Renal cortical epithelial cell (primary cell): ENCODE data around the gene TP73. TPM values are rescaled to one million over a fixed set of nuclear protein-coding genes. Genes with fewer than 3 reads are reported as not detected.

Experiments used
- DNase-seq: peaks from one replicate; pipeline ENCODE4 v3.0.0-alpha.2; 2011; ENCODE audit warnings: low read depth
- total RNA-seq: library from RNA; depleted of rRNA; stranded (reverse); fragments of >200 nt; gene quantifications from 2 replicates; pipeline ENCODE4 v1.2.3, GENCODE V29; 2014

TP73 gene
- total RNA-seq, 1 donor from 2014 or later = under 0.01 TPM

GRCh38 chr1:3673381-3674099 lies 21.2 kb downstream of the TP73 start:
- no peak for DNase-seq

GRCh38 chr1:3674100-3675094 lies 22.1 kb downstream of the TP73 start:
- DNase-seq = no peak

- DNase-seq = no peak
These were observed 23.1 kb downstream of the TP73 start for GRCh38 chr1:3675436-3675835.

GRCh38 chr1:3676581-3677470 lies 24.5 kb downstream of the TP73 start:
- DNase-seq = no peak

- DNase-seq = no peak
These were observed 25.2 kb downstream of the TP73 start for GRCh38 chr1:3677484-3677883.

GRCh38 chr1:3678361-3679097 lies 26.2 kb downstream of the TP73 start:
- no peak for DNase-seq

GRCh38 chr1:3679098-3679555 lies 26.8 kb downstream of the TP73 start:
- no peak for DNase-seq

- DNase-seq = no peak
These were observed 27.6 kb downstream of the TP73 start for GRCh38 chr1:3679799-3680453.

GRCh38 chr1:3680488-3681230 lies 28.3 kb downstream of the TP73 start:
- no peak for DNase-seq

GRCh38 chr1:3681231-3681897 lies 29.0 kb downstream of the TP73 start:
- DNase-seq = no peak

- DNase-seq = no peak
These were observed 29.8 kb downstream of the TP73 start for GRCh38 chr1:3681898-3682806.

GRCh38 chr1:3683197-3683596 lies 30.9 kb downstream of the TP73 start:
- no peak for DNase-seq

- no peak for DNase-seq
These were observed 31.7 kb downstream of the TP73 start for GRCh38 chr1:3683992-3684391.

- DNase-seq = no peak
These were observed 32.9 kb downstream of the TP73 start for GRCh38 chr1:3685222-3685621.

- no peak for DNase-seq
These were observed 33.6 kb downstream of the TP73 start for GRCh38 chr1:3685906-3686305.

GRCh38 chr1:3687504-3687903 lies 35.2 kb downstream of the TP73 start:
- DNase-seq = no peak

- no peak for DNase-seq
These were observed 36.2 kb downstream of the TP73 start for GRCh38 chr1:3688356-3689137.
